GM12878 (cell line): Measurements from ENCODE around the gene CCNT2. TPM values are rescaled to one million over a fixed set of nuclear protein-coding genes. Genes with fewer than 3 reads are reported as not detected.

Experiments
- ATAC-seq: fragments of 200-7000 bp; cut with Tn5 transposase; 3 replicates; pipeline ENCODE4 v1.9.1; 2020; ENCODE audit warnings: mild to moderate bottlenecking, moderate library complexity
- BruUV-seq: library from RNA; stranded (reverse); fragments of 400-500 nt; replicated peaks from 2 replicates; lab custom pipeline; 2021; lab: Mats Ljungman, UMichigan
- CTCF ChIA-PET: fragments of 300-600 bp; sonication (Branson Sonifier 250); formaldehyde crosslinking; extraction: SDS; loops from one replicate; lab custom pipeline; 2021; ENCODE audit warnings: inconsistent platforms; lab: Yijun Ruan, JAX
- POLR2A ChIA-PET: fragments of 350-600 bp; formaldehyde crosslinking; extraction: SDS; loops from one replicate; lab custom pipeline; 2021; ENCODE audit warnings: inconsistent platforms; lab: Charles Lee
- RAD21 ChIA-PET: fragments of 300-600 bp; sonication (Branson Sonifier 250); formaldehyde crosslinking; loops from one replicate; lab custom pipeline; 2023; ENCODE audit warnings: antibody characterized with exemption; ENCODE audit not compliant: unreplicated experiment; lab: Charles Lee
- SMC1A ChIA-PET: fragments of 300-600 bp; sonication (Branson Sonifier 250); formaldehyde crosslinking; loops from one replicate; lab custom pipeline; 2023; ENCODE audit not compliant: unreplicated experiment, uncharacterized antibody; lab: Charles Lee
- DNase-seq: peaks from one replicate; pipeline ENCODE4 v3.0.0-alpha.2; 2011; ENCODE audit warnings: low read depth, low spot score
- FAIRE-seq: peaks from 3 replicates; lab custom pipeline; 2011; peaks lifted over from hg19 to GRCh38; lab: Jason Lieb, UNC
- H2AFZ ChIP-seq: 2 replicates; pipeline ENCODE4 v1.6.0; 2011; ENCODE audit warnings: low read depth, low read length, control low read depth; ENCODE audit not compliant: control insufficient read depth
- H3K27ac ChIP-seq: 2 replicates; pipeline ENCODE4 v1.5.1; 2011; ENCODE audit warnings: control low read depth; ENCODE audit not compliant: control insufficient read depth, insufficient read depth
- H3K27me3 ChIP-seq, 2 experiments: replicated peaks in 1 of 2; 2 replicates each; pipeline versions ENCODE4 v1.6.0 to v1.6.1; 2011; ENCODE audit warnings: low read length in 1 of 2; ENCODE audit not compliant: control insufficient read depth in 2 of 2, insufficient read depth in 2 of 2
- H3K36me3 ChIP-seq, 2 experiments: 2 replicates each; pipeline ENCODE4 v1.5.1; 2011; ENCODE audit warnings: low read length in 1 of 2; ENCODE audit not compliant: control insufficient read depth in 2 of 2, insufficient read depth in 2 of 2
- H3K4me1 ChIP-seq: 2 replicates; pipeline ENCODE4 v1.6.1; 2011; ENCODE audit warnings: mild to moderate bottlenecking, low read length, moderate library complexity, mixed read lengths; ENCODE audit not compliant: control insufficient read depth, insufficient read depth
- H3K4me2 ChIP-seq: 2 replicates; pipeline ENCODE4 v1.6.0; 2011; ENCODE audit warnings: control low read depth; ENCODE audit not compliant: control insufficient read depth, insufficient read depth
- H3K4me3 ChIP-seq: fragments of 200-600 bp; sonication (generic); 2 replicates; pipeline ENCODE4 v1.5.1; 2016
- H3K79me2 ChIP-seq: 2 replicates; pipeline ENCODE4 v1.6.0; 2011; ENCODE audit warnings: low read length; ENCODE audit not compliant: control insufficient read depth, insufficient read depth
- H3K9ac ChIP-seq: 2 replicates; pipeline ENCODE4 v1.8.0; 2011; ENCODE audit warnings: low read length, control low read depth, mixed read lengths; ENCODE audit not compliant: control insufficient read depth, insufficient read depth
- H3K9me3 ChIP-seq: replicated peaks from 3 replicates; pipeline ENCODE4 v1.5.1; 2011; ENCODE audit warnings: mild to moderate bottlenecking, low read length; ENCODE audit not compliant: control insufficient read depth, insufficient read depth
- H4K20me1 ChIP-seq: 2 replicates; pipeline ENCODE4 v1.6.0; 2011; ENCODE audit not compliant: control insufficient read depth, insufficient read depth
- ASH2L ChIP-seq: fragments of 300-600, 200-600 bp; sonication (generic); IDR thresholded peaks from 2 replicates; pipeline ENCODE4 v1.6.1; 2017; ENCODE audit warnings: low read depth, mild to moderate bottlenecking, borderline replicate concordance
- EED ChIP-seq: sonication (generic); IDR thresholded peaks from 2 replicates; pipeline ENCODE4 v1.6.1; 2016; ENCODE audit warnings: antibody characterized with exemption, low read depth
- FOXM1 ChIP-seq: IDR thresholded peaks from 2 replicates; pipeline ENCODE4 v1.6.1; 2012; ENCODE audit warnings: low read depth, mild to moderate bottlenecking, inconsistent platforms, low read length, moderate library complexity
- MTA2 ChIP-seq: fragments of 450-650 bp; IDR thresholded peaks from 2 replicates; pipeline ENCODE4 v1.6.1; 2016; ENCODE audit warnings: low read depth, mild to moderate bottlenecking, moderate library complexity
- MYB ChIP-seq: fragments of 150-350 bp; IDR thresholded peaks from 2 replicates; pipeline ENCODE4 v1.6.1; 2014; ENCODE audit warnings: mild to moderate bottlenecking, low read depth, low read length, borderline replicate concordance
- NFIC ChIP-seq: IDR thresholded peaks from 2 replicates; pipeline ENCODE4 v1.6.1; 2012; ENCODE audit warnings: low read depth, mild to moderate bottlenecking, inconsistent platforms, low read length, moderate library complexity
- NR2F1 ChIP-seq: fragments of 450-650 bp; conservative IDR thresholded peaks from 2 replicates; pipeline ENCODE4 v1.6.1; 2017; ENCODE audit warnings: mild to moderate bottlenecking
- RB1 ChIP-seq: fragments of 450-650 bp; formaldehyde crosslinking; IDR thresholded peaks from 2 replicates; pipeline ENCODE4 v1.6.1; 2017; ENCODE audit warnings: mild to moderate bottlenecking, borderline replicate concordance
- RBBP5 ChIP-seq: fragments of 200-600 bp; sonication (generic); conservative IDR thresholded peaks from 2 replicates; pipeline ENCODE4 v1.6.1; 2016
- SIX5 ChIP-seq: IDR thresholded peaks from 2 replicates; pipeline ENCODE4 v1.6.1; 2011; ENCODE audit warnings: mild to moderate bottlenecking, low read depth, low read length, moderate library complexity; ENCODE audit not compliant: severe bottlenecking
- SPI1 ChIP-seq: IDR thresholded peaks from 2 replicates; pipeline ENCODE4 v1.6.1; 2011; ENCODE audit warnings: low read depth, mild to moderate bottlenecking, low read length, moderate library complexity, borderline replicate concordance; ENCODE audit not compliant: insufficient read depth
- STAT3 ChIP-seq: IDR thresholded peaks from 2 replicates; pipeline ENCODE4 v1.6.1; 2011; ENCODE audit warnings: low read depth, low read length, improper control_type of control experiment
- TCF12 ChIP-seq: IDR thresholded peaks from 2 replicates; pipeline ENCODE4 v1.6.1; 2011; ENCODE audit warnings: low read depth, mild to moderate bottlenecking, low read length
- ZNF24 ChIP-seq: fragments of 450-650 bp; IDR thresholded peaks from 2 replicates; pipeline ENCODE4 v1.6.1; 2017; ENCODE audit warnings: antibody characterized with exemption, mild to moderate bottlenecking
- WGBS: methylation state at CpG from one replicate; pipeline ENCODE4 v1.1.6; 2016; ENCODE audit warnings: low lambda C conversion rate; ENCODE audit not compliant: insufficient replicate concordance, insufficient coverage; ENCODE audit errors: missing lambda C conversion rate; 5-methylcytosine and 5-hydroxymethylcytosine counted together
- in situ Hi-C: fragments of 300-500 bp; cut with MboI; formaldehyde crosslinking; loops from 9 replicates; pipeline ENCODE4 v1.14.3; 2018; ENCODE audit warnings: mixed read lengths
- intact Hi-C: fragments of 100-400 bp; cut with micrococcal nuclease; formaldehyde crosslinking; loops from one replicate; pipeline ENCODE4 v1.14.2; 2022; ENCODE audit not compliant: unreplicated experiment
- polyA plus RNA-seq, 11 experiments: library from polyadenylated mRNA; depleted of rRNA in 4 of 11; unstranded in 6 of 11; stranded (reverse) in 5 of 11; fragments of >200 nt; fragmentation: Nextera tagmentation in 4 of 11; fragmentation: Illumina TruSeq in 1 of 11; extraction: Ambion mirVana in 4 of 11; extraction: Trizol in 1 of 11; gene quantifications; 1 replicate in 1 of 11; 2 replicates in 10 of 11; pipeline versions ENCODE4 v1.2.1 to v1.2.3, GENCODE V29; 2011 to 2016; ENCODE audit warnings: inconsistent platforms in 2 of 11, missing spikeins in 2 of 11, low read depth in 1 of 11
- total RNA-seq, 4 experiments: library from RNA; depleted of rRNA in 3 of 4; stranded (reverse); fragments of >200 nt in 3 of 4; fragmentation: Illumina TruSeq in 1 of 4; extraction: Trizol in 1 of 4; gene quantifications; 2 replicates each; pipeline versions ENCODE4 v1.2.1 to v1.2.3, GENCODE V29; 2013 to 2021
- TF ChIP-seq, protein P1 (sequence below): IDR thresholded peaks from 2 replicates; pipeline ENCODE4 v1.6.1; 2011; ENCODE audit warnings: mild to moderate bottlenecking, low read depth, low read length, moderate library complexity; ENCODE audit not compliant: insufficient replicate concordance
- TF ChIP-seq, protein P2 (sequence below): fragments of 450-650 bp; IDR thresholded peaks from 2 replicates; pipeline ENCODE4 v1.6.1; 2017; ENCODE audit warnings: mild to moderate bottlenecking
- TF ChIP-seq, protein P3 (sequence below): fragments of 450-650 bp; IDR thresholded peaks from 2 replicates; pipeline ENCODE4 v1.6.1; 2017; ENCODE audit warnings: borderline replicate concordance
- TF ChIP-seq, protein P4 (sequence below): IDR thresholded peaks from 2 replicates; pipeline ENCODE4 v1.6.1; 2011; ENCODE audit warnings: borderline replicate concordance, low read depth, mild to moderate bottlenecking, moderate library complexity, mixed read lengths, low read length; ENCODE audit not compliant: insufficient read depth; ENCODE audit errors: extremely low read length

The CCNT2 gene
- total and polyA plus RNA-seq, 10 of the 15 experiments (the other 5 are each of a cell fraction or from before 2014, with no cell fraction given): 6.0 to 25.6 (median 20.0) TPM

DNA sequence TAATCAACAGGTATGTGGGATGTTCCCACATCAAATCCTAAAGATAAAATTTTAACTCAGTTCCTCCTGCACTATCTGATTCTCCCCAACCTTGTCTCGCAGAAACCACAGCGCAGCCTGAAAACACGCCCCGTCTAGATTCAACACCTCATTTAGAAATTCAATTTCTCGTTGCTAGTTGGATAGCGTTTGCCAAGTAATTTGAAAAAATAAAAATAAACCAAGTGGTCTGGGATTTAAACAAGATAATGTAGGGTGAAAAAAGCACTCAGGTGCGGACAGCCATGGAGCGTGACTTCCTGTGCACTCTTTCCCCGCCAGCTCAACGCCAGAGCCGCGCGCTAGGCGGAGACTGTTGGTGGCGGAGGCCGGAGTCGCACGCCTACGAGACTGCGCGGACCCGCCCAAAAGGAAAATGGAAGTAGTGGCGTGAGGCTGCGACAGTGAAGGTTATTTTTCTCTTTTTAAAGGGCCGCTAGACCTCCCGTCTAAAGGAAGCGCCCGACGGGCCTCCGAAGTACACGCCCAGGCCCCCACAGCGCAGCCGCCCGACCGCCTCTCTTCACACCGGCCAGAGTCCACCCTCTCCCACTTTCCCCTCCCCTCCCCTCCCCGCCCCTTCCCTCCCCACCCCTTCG is 615 bp upstream of the CCNT2 start:
- Histone ChIP-seq H3K4me2 (peak overlapping the region; percentile 60), H3K36me3 (peaks cover 0 to 5% of the 10 kb centered on the region in 2 experiments; a peak in 1 of 4 replicates), H3K4me3 (peak overlapping the region; percentile 81), H3K9me3 (no peaks in the 10 kb centered on the region), H2AFZ (peak overlapping the region; percentile 84), H3K27ac (peak overlapping the region; percentile 92), H3K79me2 (peaks cover 47% of the 10 kb centered on the region), H3K27me3 (no peaks in the 10 kb centered on the region), H4K20me1 (no peaks in the 10 kb centered on the region), H3K4me1 (peaks cover 6% of the 10 kb centered on the region), H3K9ac (peak overlapping the region; percentile 88)
- DNase-seq (peak; percentile 80), ATAC-seq (peak; percentile 89), FAIRE-seq (peak; percentile 98)
- BruUV-seq: TSS peak; percentile 92
- in situ Hi-C loops: loop anchor here (10.0 kb wide), 1 partner anchor 803 kb away; no protein-coding TSS in a partner anchor
- CTCF ChIA-PET: interaction anchor here (1.3 kb wide), 1 partner anchor 13 kb away, joined by 7 read pairs; no protein-coding TSS in a partner anchor
- POLR2A ChIA-PET: interaction anchor here (0.5 to 1.3 kb wide), 5 partner anchors 9 to 554 kb away, joined by 3 to 4 read pairs (median 3); no protein-coding TSS in a partner anchor
- SMC1A ChIA-PET: interaction anchor here (0.7 to 1.0 kb wide), 3 partner anchors 24 to 137 kb away, joined by 3 to 4 read pairs (median 3); no protein-coding TSS in a partner anchor
- under 1% methylated on average over 36 of the region's 38 CpGs for WGBS
- RAD21 ChIA-PET: interaction anchor here (0.6 to 0.9 kb wide), 3 partner anchors 18 to 134 kb away, joined by 3 to 4 read pairs (median 4); partner anchors contain the start of gene RAB3GAP1
- intact Hi-C loops: loop anchor here (5.0 to 10.0 kb wide), 2 partner anchors 803 to 824 kb away; partner anchors contain the start of gene UBXN4
- TF ChIP-seq, protein P1, sequence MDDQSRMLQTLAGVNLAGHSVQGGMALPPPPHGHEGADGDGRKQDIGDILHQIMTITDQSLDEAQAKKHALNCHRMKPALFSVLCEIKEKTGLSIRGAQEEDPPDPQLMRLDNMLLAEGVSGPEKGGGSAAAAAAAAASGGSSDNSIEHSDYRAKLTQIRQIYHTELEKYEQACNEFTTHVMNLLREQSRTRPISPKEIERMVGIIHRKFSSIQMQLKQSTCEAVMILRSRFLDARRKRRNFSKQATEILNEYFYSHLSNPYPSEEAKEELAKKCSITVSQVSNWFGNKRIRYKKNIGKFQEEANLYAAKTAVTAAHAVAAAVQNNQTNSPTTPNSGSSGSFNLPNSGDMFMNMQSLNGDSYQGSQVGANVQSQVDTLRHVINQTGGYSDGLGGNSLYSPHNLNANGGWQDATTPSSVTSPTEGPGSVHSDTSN: no peak
- no peak for TF ChIP-seq MYB
- no peak for TF ChIP-seq RBBP5
- TF ChIP-seq, protein P2, sequence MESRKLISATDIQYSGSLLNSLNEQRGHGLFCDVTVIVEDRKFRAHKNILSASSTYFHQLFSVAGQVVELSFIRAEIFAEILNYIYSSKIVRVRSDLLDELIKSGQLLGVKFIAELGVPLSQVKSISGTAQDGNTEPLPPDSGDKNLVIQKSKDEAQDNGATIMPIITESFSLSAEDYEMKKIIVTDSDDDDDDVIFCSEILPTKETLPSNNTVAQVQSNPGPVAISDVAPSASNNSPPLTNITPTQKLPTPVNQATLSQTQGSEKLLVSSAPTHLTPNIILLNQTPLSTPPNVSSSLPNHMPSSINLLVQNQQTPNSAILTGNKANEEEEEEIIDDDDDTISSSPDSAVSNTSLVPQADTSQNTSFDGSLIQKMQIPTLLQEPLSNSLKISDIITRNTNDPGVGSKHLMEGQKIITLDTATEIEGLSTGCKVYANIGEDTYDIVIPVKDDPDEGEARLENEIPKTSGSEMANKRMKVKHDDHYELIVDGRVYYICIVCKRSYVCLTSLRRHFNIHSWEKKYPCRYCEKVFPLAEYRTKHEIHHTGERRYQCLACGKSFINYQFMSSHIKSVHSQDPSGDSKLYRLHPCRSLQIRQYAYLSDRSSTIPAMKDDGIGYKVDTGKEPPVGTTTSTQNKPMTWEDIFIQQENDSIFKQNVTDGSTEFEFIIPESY: no peak
- peak; percentile 41; the same call in 1 of the 2 replicates for TF ChIP-seq RB1
- peak; percentile 27; the same call in 1 of the 2 replicates for TF ChIP-seq MTA2
- no peak for TF ChIP-seq ASH2L
- TF ChIP-seq, protein P3, sequence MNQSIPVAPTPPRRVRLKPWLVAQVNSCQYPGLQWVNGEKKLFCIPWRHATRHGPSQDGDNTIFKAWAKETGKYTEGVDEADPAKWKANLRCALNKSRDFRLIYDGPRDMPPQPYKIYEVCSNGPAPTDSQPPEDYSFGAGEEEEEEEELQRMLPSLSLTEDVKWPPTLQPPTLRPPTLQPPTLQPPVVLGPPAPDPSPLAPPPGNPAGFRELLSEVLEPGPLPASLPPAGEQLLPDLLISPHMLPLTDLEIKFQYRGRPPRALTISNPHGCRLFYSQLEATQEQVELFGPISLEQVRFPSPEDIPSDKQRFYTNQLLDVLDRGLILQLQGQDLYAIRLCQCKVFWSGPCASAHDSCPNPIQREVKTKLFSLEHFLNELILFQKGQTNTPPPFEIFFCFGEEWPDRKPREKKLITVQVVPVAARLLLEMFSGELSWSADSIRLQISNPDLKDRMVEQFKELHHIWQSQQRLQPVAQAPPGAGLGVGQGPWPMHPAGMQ: no peak
- TF ChIP-seq ZNF24: no peak
- peak; percentile 19; the same call in 1 of the 2 replicates for TF ChIP-seq NR2F1
- TF ChIP-seq, protein P4, sequence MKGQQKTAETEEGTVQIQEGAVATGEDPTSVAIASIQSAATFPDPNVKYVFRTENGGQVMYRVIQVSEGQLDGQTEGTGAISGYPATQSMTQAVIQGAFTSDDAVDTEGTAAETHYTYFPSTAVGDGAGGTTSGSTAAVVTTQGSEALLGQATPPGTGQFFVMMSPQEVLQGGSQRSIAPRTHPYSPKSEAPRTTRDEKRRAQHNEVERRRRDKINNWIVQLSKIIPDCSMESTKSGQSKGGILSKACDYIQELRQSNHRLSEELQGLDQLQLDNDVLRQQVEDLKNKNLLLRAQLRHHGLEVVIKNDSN: no peak
- TF ChIP-seq STAT3: no peak
- TF ChIP-seq EED: no peak
- TF ChIP-seq SIX5: no peak
- 0 out of 2 replicates have a peak, but pooled peaks have one; percentile 1 for TF ChIP-seq TCF12
- 0 out of 2 replicates have a peak, but pooled peaks have one; percentile 1 for TF ChIP-seq SPI1
- TF ChIP-seq FOXM1: no peak
- peak; percentile 45; the same call in 1 of the 2 replicates for TF ChIP-seq NFIC
